ENCODE results near the gene KATNIP.

The KATNIP gene

GRCh38 chr16:27585200-27585599, 35.3 kb downstream of the KATNIP start:
- DNase-seq (ENCODE audit: low spot score): no peak

GRCh38 chr16:27586711-27587110, 36.8 kb downstream of the KATNIP start:
- no peak for DNase-seq (ENCODE audit: low spot score)

GRCh38 chr16:27588057-27588456, 38.1 kb downstream of the KATNIP start:
- no peak for DNase-seq (ENCODE audit: low spot score)

GRCh38 chr16:27591837-27592236, 41.9 kb downstream of the KATNIP start:
- no peak for DNase-seq (ENCODE audit: low spot score)

GRCh38 chr16:27595475-27595874, 45.5 kb downstream of the KATNIP start:
- no peak for DNase-seq (ENCODE audit: low spot score)

GRCh38 chr16:27595993-27596392, 46.0 kb downstream of the KATNIP start:
- no peak for DNase-seq (ENCODE audit: low spot score)

GRCh38 chr16:27596411-27596810, 46.5 kb downstream of the KATNIP start:
- DNase-seq (ENCODE audit: low spot score): no peak

- DNase-seq (ENCODE audit: low spot score): no peak
These were observed 47.4 kb downstream of the KATNIP start for GRCh38 chr16:27597361-27597760.

- DNase-seq (ENCODE audit: low spot score): peak; percentile 64
These were observed 48.3 kb downstream of the KATNIP start for GRCh38 chr16:27598220-27598619.

- DNase-seq (ENCODE audit: low spot score): no peak
These were observed 49.1 kb downstream of the KATNIP start for GRCh38 chr16:27598931-27599565.

GRCh38 chr16:27599606-27600005, 49.7 kb downstream of the KATNIP start:
- no peak for DNase-seq (ENCODE audit: low spot score)
